Mammary epithelial cell (primary cell): Measurements from ENCODE around the gene PTPRU.

ENCODE experiments used
- EZH2 ChIP-seq: IDR thresholded peaks from 2 replicates; pipeline ENCODE4 v1.6.1; 2012; ENCODE audit warnings: low read length, inconsistent platforms, borderline replicate concordance
- TF ChIP-seq, protein P1 (sequence below), 2 donors: IDR thresholded peaks in 1 of 2; conservative IDR thresholded peaks in 1 of 2; 2 replicates each; pipeline ENCODE4 v1.5.1; 2011 to 2012; ENCODE audit warnings: inconsistent platforms in 2 of 2, low read length in 2 of 2, mild to moderate bottlenecking in 2 of 2, control low read depth in 1 of 2, low read depth in 1 of 2; ENCODE audit not compliant: insufficient read depth in 1 of 2; ENCODE audit errors: extremely low read depth in 1 of 2

DNA sequence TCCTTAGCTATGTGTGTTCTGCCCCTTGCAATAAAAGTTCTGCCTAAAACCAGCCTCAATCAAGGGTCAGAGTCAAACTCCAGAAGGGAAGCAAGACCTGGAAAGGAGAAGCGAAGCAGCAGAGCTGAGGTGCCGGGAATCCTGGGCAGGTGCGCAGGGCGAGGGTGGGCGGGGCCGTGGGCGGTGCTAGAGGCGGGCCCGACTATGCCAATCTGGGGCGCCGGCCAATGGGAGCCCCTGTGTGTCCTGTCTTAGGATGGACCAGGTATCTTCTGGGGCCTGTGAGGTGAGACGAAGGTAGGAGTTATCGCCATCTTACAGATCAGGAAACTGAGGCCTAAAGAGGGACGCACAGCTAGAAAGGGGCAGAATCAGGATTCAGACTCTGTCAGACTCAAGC is 120.3 kb downstream of the PTPRU start:
- no peak for TF ChIP-seq EZH2
- TF ChIP-seq, protein P1, sequence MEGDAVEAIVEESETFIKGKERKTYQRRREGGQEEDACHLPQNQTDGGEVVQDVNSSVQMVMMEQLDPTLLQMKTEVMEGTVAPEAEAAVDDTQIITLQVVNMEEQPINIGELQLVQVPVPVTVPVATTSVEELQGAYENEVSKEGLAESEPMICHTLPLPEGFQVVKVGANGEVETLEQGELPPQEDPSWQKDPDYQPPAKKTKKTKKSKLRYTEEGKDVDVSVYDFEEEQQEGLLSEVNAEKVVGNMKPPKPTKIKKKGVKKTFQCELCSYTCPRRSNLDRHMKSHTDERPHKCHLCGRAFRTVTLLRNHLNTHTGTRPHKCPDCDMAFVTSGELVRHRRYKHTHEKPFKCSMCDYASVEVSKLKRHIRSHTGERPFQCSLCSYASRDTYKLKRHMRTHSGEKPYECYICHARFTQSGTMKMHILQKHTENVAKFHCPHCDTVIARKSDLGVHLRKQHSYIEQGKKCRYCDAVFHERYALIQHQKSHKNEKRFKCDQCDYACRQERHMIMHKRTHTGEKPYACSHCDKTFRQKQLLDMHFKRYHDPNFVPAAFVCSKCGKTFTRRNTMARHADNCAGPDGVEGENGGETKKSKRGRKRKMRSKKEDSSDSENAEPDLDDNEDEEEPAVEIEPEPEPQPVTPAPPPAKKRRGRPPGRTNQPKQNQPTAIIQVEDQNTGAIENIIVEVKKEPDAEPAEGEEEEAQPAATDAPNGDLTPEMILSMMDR (conservative IDR thresholded peaks at IDR 0.05 in 1 of 2, IDR thresholded peaks at IDR 0.05 in 1 of 2; ENCODE audit: extremely low read depth in 1 of 2, insufficient read depth in 1 of 2, low read depth in 1 of 2, low read length in 2 of 2) = no peak
